HG03520 (cell line): ENCODE results near the gene CHRNA7.
A peak's percentile ranks its signal among the peaks of the same experiment; 100 is the strongest.
"Not testable (repeated sequence)": the region's sequence is repeated elsewhere in the genome, so short reads cannot be mapped to it uniquely, and the experiment has no call there.

Experiments used
- ATAC-seq: cut with Tn5 transposase; IDR thresholded peaks from one replicate; pipeline ENCODE4 v1.9.1; 2021; ENCODE audit warnings: mild to moderate bottlenecking, moderate library complexity; ENCODE audit not compliant: unreplicated experiment

The CHRNA7 gene

GRCh38 chr15:32166270-32166669 is 136.0 kb downstream of the CHRNA7 start:
- ATAC-seq, result not testable (repeated sequence)

- ATAC-seq, result not testable (repeated sequence)
Measured at GRCh38 chr15:32167913-32168312, 137.6 kb downstream of the CHRNA7 start.

DNA sequence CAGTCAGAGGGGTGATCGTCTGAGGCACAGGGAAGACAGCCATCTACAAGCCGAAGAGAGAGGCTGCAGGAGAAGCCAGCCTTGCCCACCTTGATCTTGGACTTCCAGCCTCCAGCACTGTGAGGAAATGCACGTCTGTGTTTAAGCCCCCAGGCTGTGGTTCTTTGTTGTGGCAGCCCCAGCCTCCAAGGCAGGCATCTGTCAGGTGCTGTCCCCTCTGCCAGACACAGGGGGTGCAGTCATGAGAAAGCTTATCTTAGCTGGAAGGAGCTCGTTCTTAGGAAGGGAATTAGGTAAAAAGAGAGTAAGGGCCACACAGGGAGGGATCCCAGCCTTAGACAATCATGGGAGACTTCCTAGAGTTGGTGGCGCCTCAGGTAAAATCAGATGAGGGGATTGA is 150.3 kb downstream of the CHRNA7 start:
- not testable (repeated sequence) for ATAC-seq

GRCh38 chr15:32193780-32194179 is 163.5 kb downstream of the CHRNA7 start:
- ATAC-seq, result not testable (repeated sequence)

DNA sequence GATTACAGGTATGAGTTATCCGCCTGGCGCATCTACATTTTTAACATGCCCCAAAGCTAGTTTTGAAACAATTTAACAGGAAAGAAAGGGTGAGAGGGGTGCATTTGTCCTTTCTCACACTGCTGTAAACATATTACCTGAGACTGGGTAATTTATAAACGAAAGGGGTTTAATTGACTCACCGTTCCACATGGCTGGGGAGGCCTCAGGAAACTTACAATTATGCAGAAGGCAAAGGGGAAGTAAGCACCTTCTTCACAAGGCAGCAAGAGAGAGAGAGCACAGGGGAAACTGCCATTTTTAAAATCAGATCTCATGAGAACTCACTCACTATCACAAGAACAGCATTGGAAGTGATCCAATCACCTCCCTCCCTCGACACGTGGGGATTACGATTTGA is 165.9 kb downstream of the CHRNA7 start:
- peak; percentile 44 for ATAC-seq

DNA sequence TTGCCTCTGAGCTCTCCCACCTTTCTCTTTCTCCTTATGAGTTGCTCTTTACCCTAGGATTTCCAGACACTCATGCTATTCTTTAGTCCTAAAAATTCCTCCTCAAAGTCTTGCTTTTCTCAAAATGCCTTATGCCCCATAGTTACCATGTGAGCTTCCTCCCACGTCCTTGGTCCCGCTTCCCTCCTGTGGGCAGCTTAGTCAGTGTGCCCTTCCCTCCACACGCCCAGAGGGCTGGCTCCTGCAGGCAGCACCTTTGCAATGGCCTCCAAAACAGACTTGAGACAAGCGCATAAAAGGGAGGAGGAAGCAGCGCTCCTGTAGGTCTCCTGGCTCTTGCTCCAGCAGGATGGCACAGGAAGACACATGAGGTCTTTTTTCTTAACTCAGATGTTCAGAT is 168.6 kb downstream of the CHRNA7 start:
- not testable (repeated sequence) for ATAC-seq

- not testable (repeated sequence) for ATAC-seq
Measured at GRCh38 chr15:32209081-32209480, 178.8 kb downstream of the CHRNA7 start.

DNA sequence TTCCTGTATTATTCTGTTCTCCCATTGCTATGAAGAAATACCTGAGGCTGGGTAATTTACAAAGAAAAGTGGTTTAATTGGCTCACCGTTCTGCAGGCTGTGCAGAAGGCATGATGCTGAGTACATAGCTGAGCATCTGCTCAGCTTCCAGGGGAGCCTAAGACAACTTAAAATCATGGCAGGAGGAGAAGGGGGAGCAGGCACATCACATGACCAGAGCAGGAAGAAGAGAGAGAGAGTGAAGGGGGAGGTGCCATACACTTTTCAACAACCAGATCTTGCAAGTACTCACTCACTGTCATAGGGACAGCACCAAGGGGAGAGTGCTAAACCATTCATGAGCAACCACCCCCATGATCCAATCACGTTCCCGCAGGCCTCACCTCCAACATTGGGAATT is 188.4 kb downstream of the CHRNA7 start:
- ATAC-seq, result no peak
